Sigmoid colon (tissue), 4 donors: ENCODE results near the gene MAMDC2.

Experiments
- EP300 ChIP-seq, 4 donors: sonication (generic); formaldehyde crosslinking; IDR thresholded peaks; one replicate each; pipeline ENCODE4 v1.6.1; 2017; ENCODE audit warnings: antibody characterized with exemption in 4 of 4
- POLR2A ChIP-seq, 2 donors: fragments of 450-650 bp; IDR thresholded peaks; one replicate each; pipeline ENCODE4 v1.6.1; 2016; ENCODE audit warnings: antibody characterized with exemption in 2 of 2, mild to moderate bottlenecking in 2 of 2, moderate library complexity in 2 of 2
- POLR2AphosphoS5 ChIP-seq, 4 donors: sonication (generic); formaldehyde crosslinking; IDR thresholded peaks; one replicate each; pipeline ENCODE4 v1.6.1; 2017; ENCODE audit warnings: antibody characterized with exemption in 4 of 4
- TF ChIP-seq, protein P1 (sequence below), 4 experiments: fragments of 450-650 bp in 3 of 4; fragments of 200-600 bp in 1 of 4; IDR thresholded peaks; one replicate each; pipeline ENCODE4 v1.5.1; 2016 to 2019; ENCODE audit warnings: antibody characterized with exemption in 4 of 4, mild to moderate bottlenecking in 3 of 4, moderate library complexity in 2 of 4

DNA sequence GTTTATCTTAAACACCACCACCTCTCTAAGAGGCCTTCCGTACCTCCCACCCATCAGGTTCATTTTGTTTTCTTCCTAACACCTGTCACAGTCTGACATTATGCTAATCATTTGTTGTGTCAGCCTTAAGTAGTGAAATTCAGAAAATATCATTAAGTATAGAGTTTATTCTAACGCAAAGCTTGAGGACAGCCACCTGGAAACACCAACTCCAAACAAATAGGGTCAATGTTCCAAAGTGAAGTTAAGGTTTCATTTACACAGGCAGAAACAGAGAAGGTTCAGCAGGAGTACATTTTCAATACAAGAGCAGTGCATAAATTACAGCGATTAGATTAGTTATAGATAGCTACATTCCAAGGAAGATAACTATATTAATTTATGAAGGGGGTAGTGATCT, 213.9 kb downstream of the MAMDC2 start:
- TF ChIP-seq, protein P1, sequence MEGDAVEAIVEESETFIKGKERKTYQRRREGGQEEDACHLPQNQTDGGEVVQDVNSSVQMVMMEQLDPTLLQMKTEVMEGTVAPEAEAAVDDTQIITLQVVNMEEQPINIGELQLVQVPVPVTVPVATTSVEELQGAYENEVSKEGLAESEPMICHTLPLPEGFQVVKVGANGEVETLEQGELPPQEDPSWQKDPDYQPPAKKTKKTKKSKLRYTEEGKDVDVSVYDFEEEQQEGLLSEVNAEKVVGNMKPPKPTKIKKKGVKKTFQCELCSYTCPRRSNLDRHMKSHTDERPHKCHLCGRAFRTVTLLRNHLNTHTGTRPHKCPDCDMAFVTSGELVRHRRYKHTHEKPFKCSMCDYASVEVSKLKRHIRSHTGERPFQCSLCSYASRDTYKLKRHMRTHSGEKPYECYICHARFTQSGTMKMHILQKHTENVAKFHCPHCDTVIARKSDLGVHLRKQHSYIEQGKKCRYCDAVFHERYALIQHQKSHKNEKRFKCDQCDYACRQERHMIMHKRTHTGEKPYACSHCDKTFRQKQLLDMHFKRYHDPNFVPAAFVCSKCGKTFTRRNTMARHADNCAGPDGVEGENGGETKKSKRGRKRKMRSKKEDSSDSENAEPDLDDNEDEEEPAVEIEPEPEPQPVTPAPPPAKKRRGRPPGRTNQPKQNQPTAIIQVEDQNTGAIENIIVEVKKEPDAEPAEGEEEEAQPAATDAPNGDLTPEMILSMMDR (IDR thresholded peaks at IDR 0.05) = no peak
- no peak for TF ChIP-seq POLR2AphosphoS5 (IDR thresholded peaks at IDR 0.05)
- TF ChIP-seq POLR2A (IDR thresholded peaks at IDR 0.05) = no peak
- TF ChIP-seq EP300 (IDR thresholded peaks at IDR 0.05) = no peak
